HG03097 (cell line): ENCODE results near the gene RBMS2.

Experiments
- ATAC-seq: cut with Tn5 transposase; IDR thresholded peaks from one replicate; pipeline ENCODE4 v1.9.1; 2021; ENCODE audit not compliant: unreplicated experiment, low FRiP score

RBMS2 gene

DNA sequence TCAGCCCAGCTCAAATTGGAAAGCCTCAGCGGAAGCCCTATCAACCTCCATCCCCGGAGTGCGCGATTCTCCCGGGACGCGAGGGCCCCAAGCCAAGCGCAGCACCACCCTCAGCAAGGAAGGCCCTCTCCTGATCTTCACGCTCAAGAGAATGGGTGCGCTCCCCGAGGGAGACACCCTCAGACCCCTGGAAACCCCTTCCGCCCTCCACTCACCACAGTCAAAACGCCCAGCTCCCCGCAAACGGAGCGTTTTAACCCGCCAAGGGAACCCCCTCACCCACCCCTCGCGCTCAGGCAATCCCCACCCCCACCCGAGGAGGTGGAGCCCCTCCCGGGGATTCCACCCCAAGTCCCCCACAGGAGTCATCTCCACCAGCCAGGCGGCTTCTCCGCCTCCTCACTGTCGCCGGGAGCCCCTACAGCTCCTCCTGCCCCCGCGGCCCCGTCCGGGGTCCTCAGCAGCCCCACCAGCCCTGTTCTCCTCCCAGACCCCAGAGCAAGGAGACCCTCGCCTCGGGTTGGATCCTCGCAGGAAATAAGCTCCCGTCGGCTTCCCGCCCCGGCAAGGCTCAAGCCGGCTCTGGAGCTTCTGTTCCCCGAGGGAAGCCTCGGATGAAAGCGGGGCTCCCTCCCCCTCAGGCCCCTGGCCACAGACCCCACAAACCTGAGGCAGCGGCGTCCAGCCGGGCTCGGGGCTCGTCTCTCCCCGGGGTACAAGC lies 108.0 kb downstream of the RBMS2 start:
- no peak for ATAC-seq

DNA sequence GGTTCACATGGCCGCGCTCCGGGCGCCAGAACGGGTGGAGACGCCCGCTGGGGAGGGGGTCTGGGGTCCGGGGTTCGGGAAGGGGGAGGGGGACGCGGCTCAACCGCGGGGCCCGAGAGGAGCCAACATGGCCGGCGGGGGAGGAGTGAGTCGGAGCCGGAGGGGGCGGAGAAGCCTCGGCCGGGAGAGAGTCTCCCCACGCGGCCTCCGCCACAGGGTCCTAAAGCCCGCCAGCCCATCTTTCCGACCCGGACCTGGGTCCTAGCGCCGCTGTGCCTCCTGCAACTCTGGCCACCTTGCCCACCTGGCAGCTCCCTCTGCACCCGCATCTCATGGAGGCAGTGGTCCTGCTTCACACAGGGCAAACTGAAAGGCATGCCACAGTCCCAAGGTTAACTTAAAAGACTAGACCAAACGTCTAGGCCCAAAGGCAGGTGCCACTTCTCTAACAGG lies 108.6 kb downstream of the RBMS2 start, which contains the start of gene BAZ2A:
TSS of gene BAZ2A (minus strand) at position 147 of the 453 bp plus-strand sequence. CDS start 12,796 bp downstream, outside the sequence.
- peak; percentile 49 for ATAC-seq

DNA sequence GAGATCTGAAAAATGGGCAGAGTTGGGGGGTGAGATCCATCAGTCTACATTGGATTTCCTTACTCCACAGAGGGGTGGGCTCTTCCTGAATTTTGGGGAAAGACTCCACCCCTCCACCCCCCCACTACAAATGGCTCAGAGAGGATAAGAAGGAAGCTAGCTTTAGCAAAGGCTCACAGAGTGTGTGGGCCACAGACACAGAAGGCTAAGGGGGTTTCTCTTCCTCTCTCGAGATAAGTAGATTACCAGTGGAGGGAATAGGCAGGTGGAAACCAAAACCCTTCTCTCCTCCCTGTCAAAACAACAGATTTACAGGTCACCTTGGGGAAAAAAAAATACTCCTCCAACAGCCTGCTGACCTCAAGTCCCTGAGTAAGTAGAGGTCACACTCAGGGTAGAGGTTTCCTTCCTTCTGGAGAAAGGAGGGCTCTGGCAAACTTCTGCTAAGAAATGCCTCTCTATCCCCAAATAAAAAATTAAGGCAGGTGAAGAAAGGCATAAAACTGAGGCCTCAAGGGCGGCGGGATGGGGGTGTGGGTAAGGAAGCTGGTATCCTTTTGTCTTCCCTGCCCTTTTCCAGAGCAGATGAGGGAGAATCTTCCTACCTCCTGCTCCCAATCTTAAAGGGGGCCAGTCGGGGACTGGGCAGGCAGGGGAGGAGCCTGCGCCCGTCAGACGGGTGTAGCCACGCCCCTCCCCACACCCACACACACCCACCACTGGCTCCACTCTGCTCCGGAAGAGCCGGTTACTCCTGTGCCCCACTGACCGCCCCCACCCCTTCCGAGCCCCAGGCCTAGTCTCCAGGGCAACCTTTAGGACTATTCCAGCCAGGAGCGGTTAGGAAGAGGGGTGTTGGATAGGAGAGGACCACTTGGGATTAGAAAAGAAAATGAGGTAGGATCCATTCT lies 110.4 kb downstream of the RBMS2 start:
- no peak for ATAC-seq

DNA sequence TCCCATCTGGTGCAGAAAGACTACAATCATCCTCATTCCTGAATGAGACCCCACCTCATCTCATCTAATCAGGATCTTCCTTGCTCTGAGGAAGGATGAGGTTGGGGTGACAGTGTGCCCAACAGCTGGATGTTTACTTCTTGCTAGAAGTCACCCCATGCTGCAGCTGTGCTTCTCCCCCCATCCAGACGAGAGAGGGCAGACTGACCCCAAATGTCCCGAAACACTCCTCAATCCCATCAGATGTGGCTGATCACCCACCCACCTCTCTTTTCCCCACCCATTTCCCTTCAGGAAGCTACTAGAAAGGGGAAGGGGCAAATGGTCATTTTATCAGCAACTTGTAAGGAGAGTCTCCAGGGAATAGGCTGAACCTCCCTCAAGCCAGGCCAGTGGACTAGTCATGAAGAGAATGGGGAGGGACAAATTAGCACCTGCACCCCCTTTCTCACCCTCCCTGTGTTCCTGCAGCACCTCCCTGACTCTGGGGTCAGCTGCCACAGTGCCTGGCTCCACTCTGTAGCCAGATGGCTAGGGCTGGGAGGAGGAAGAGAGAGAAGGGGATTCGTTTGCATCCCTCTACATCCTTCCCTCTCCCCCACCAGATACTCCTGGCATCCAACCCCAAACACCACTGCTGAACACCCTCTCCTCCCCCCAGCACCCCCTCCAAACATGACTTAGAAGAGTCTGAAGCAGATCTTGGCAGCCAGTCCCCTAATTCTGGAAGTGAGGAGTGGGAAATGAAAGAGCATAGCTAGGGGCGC lies 111.3 kb downstream of the RBMS2 start:
- ATAC-seq, result no peak

DNA sequence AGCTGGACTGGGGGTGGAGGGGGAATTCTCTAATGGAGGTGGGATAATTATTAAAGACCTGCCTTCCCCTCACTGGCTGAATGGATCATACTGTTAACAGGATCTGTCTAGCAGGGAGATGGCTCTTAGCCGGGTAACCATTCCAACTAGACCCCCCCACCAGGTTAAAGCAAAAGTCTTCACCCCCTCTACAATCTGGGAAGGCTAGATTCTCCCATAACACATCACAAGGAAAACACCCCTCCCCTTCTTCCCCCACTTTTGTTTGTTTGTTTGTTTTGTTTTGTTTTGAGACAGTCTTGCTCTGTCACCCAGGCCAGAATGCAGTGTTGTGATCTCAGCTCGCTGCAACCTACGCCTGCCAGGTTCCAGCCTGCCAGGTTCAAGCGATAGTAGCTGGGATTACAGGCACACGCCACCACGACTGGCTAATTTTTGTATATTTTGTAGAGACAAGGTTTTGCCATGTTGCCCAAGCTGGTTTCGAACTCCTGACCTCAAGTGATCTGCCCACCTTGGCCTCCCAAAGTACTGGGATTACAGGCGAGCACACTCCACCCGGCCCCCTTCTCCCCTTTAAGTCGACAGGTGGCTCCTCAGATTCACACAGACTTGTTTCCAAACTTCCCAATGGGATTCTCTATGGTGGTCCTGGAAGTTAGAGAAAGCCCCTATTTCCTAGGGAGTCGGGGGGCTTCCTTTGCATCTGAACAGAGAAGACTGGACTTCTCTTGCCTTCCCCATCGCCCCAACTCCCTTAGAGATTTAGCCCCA lies 112.0 kb downstream of the RBMS2 start:
- no peak for ATAC-seq

DNA sequence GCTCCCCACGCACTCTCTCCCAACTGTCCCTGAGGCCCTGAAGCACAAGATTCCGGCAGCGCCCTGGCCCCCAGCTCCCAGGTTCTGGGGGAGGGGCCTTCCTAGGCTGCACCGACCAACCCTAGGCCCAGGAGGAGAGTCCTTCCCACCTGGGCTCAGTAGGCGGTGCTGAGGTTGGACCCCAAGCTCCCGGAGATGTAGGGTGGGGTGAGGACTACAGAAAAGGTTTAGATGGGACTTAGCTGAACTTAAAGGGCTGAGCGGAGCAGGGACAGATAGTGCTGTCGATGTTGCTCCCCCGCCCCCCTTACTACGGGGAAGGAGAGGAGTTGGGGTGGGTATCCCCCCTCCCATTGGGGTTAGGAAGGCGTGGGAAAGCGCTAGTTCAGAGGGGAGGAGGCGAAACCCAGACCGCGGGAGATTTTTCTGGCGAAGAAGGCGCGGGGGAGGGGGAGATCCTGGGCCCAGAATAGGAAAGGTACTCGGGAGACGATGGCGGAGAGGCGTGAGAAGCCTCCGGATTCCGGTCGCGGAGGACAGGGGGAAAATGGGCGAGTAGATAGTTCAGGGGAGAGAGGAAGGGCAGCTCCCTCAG lies 112.7 kb downstream of the RBMS2 start:
- ATAC-seq, result no peak

DNA sequence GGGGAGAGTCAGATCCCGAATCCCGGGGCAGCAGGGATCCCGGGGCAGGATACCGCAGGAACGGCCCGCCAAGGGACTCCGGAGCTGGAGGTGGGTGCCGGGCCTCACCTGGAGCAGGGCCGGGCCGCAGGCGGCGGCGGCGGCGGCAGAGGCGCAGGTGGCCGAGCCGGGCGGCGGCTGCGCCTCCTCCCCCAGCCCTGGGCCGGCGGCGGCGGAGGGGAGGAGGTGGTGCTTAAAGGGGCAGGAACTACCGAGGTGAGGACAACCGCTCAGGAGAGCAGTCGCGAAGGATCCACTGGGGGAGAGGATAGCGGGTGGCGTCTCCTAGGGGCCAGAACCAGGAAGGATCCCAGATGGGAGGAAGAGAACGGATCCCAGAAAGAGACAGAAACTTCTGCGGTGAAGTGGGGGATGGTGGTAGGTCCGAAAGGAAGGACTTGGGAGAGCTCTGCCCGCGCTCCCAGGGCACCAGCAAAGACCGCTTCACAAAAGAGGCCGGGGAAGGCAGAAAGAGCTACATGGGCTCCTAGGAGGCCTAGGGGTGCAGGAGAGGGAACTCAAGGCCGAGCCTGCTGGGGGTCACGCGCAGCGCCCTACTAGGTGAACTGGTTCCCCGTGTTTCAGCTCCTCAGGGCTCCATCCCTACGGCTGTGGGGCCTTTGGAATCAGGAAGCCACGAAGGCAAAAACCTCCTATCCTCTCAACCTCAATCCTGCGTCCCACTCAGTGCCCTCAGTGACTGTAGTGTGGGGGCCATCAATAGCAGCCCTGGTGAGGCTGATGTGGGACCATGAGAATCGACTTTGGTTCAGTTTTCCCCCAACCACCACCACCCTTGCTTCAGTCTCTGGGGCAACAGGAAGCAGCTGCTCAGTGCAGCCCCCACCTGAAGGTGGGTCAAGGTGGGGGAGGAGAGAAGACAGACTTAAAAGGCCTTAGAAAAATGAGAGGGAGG lies 113.5 kb downstream of the RBMS2 start:
- peak; percentile 22 for ATAC-seq

DNA sequence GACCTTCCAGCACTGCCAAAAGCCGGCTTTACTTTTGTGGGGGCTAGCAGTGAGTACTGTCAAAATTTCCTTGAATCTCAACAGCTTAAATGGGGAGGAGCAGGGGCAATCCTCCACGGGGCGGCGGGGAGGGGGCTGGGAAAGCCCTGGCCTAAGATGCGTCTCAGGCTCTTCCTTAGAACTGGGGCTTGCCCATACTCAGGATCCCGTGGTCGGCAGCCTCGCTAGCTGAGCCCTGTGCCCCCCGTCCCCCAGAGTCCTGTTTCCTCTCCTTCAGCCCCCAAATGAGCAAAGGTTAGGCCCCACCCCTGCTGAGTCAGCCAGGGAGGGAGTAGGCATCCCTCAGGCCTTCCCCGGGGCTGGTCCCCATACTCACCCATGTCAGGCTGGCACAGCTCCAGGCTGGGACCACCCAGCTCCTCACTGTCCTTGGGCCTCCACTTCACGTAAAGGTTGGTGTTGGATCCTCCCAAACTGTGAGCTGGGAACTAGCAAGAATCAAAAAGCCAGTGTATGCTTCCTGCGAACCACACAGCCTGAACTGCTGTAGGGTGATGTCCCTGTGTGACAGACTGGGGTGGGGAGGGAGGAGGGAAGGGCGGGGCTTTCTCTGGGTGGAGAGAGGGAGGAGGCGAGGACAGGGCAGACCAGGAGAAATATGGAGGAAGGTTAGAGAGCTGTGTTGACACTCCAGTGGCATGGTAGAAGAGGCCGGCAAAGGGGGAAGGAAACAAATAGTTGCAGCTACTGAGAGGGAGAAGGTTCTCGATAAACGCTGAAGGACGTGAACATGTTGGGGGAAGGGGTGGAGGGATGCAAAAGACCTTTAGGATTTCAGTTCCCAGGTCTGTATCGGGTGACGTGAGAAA lies 114.4 kb downstream of the RBMS2 start:
- peak; percentile 30 for ATAC-seq

DNA sequence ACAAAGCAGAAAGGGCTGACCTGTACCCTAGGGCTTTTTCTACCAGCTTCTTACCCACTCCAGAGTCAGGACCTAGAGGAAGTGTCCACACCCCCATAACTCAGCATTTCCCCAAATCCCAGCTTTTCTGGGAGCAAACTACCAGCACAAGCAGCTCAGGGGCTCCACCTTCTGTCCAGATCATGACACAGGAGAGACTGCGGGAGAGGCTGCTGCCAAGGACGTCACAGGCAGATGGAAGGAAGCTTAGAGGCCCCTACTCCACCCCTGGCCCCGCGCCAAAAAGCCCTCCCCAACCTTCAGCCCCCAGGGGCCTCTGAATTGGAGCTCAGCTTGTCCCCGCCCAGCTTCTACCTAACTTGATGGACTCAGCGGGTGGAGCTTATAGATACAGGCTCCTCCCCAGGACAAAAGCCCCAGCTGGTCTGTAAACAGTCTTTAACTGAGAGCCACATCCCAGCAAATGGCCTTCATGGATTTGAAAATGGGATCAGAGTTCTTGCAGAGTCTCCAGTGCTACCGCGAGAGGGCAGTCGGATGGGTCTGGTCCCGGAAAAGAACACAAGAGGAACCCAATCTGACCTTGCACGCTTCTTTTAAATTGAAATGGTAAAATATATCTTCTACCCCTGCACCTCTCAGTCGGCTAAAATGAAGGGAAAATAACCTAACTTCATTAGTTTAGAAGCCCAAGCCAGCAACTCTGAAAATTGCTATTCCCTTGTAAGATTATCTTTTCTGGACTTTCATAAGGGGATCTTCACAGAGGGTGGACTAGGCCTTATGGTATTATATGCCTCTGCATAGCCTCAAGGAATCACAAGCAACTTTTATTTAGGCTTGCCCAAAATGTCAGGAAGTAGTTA lies 115.3 kb downstream of the RBMS2 start:
- peak; percentile 45 for ATAC-seq

DNA sequence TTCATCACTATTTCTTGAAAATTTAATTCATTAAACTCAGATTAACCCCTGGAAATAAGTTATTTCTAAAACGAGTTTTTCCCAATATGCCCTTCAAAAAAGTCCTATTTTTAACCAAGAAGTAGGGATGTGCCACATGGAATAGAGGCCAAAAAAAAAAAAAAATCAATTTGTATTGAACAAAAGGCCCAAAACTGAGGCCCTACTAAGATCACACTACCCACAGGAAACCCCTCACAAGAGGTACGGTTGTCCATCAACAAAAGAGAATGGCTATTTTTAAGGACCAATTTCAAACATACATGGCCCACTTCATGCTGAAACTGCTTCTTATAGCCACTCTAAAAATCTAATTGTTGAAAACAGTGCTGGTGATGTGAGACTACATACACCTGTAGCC lies 116.0 kb downstream of the RBMS2 start:
- ATAC-seq, result no peak

DNA sequence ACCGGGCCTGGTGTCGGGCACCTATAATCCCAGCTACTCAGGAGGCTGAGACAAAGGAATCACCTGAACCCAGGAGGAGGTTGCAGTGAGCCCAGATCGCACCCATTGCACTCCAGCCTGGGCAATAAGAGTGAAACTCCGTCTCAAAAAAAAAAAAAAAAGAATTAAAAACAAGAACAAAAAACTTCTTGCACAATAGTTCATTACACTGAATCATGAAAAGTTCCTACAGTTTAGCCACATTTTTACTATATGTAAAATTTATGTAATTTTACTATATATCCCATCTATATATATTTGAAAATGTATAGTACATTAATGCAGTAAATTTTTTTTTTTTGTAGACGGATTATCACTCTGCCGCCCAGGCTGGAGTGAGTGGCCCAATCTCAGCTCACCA lies 119.6 kb downstream of the RBMS2 start:
- ATAC-seq, result no peak

DNA sequence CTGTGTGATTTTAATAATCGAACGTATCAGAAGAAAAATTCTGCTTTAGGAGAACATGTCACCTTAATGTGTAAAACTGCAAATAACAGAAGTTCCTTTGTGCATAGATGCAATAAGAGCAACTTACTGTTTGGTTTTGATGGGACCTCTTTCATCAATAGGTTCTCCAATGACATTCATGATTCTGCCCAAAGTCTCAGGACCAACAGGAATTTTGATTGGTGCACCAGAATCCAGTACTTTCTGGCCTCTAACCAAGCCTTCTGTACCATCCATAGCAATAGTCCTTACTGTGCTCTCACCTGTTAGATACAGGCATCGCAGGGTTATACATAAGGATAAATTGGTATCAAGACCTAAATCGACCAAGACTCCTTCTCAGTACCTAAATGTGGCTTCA lies 123.0 kb downstream of the RBMS2 start:
- no peak for ATAC-seq

DNA sequence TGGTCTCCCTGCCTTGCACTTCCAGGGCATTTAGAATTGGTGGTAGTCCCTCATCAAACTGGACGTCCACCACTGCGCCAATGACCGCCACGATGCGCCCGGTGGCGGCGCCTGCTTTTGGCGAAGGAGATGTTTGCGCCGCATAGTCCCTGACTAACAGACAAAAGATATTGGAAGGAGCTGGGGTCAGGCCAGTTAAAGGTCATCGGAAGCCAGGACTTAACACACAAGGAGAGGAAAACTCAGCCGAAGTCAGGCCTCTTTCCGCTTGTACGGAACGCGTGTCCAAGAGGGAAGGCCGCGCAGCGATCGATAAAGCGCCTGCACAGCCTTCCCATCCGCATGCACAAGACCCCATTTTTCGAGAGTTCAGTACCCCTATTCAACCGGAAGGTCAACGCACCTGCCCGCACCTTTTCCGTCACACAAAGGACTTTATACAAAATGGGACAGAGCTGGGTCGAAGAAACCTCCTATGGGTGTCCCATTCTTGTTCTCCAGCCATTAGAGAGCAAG lies 123.6 kb downstream of the RBMS2 start:
- ATAC-seq, result no peak
